Activated T-cell treated with anti-CD3 and anti-CD28 coated beads, Interleukin-2, amount 50 U/mL, for 1 hour (primary cell): ENCODE measurements around the gene LITAFD.

Source experiments
- DNase-seq: peaks from one replicate; pipeline ENCODE4 v3.0.0-alpha.2; 2020

Gene LITAFD

DNA sequence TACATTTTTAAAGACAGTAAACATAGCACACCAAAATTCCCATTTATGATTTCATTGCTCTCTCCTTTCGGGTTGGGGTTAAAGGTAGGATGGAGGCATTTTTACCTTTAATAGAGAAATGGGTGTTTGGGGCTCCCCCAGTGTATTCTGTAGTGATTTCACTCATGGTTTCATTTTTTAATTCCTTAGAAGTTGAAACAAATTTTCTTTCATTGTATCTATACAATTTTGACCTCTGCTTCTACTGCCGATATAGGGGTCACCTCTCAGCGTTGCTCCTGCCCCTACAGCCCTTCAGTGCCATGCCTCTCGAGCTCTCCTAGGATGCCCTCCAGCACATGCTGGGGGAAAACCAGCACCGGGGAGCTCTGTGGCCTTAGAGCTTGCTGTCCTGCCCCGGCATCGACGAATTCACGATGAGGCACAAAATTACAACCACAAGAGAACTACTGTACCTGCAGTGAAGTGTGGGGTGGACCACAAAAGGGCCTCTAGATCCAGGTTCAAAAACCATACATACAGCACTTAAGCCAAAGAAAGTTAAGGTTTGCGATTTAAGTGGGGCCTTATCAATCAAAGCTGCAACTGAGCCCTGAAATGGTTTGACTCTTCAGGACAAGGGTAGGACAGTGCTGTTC, 39.3 kb downstream of the LITAFD start:
- DNase-seq: no peak

DNA sequence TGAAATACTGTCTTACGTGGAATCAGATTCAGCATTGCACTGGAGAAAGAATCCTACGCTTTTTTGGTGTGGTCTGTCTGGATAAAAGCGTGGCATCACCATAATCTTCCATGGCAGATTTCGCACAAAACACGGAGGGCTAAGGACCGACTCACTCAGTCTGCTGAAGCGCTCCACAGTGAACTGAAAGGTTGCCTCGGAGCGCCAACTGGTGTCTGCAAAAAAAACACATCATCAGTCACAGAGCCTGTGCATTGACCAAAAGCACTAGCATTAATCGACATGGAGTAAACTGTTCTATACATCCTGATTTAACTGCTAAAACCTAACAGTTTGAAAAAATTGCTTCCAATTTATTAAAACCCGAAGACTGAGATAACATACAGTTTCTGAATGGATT, 41.0 kb downstream of the LITAFD start:
- DNase-seq: no peak

DNA sequence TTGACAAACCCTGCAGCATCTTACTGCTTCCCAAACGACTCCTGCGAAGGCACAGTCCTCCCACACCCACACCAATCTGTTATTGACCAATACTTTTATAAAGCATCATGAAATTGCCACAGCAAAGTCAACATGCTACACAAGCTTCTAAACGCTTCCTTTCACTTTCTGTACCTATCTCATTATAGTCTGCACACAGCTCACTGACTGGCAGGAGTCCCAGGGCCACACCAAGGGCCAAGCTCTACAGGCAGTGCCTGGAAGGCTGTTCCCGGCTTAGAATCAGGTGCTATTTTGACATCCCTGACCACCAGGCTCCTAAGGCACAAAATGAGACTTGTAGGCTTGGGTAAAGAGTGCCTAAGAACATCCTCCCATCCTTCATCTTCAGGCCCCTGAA, 42.1 kb downstream of the LITAFD start:
- DNase-seq: no peak

DNA sequence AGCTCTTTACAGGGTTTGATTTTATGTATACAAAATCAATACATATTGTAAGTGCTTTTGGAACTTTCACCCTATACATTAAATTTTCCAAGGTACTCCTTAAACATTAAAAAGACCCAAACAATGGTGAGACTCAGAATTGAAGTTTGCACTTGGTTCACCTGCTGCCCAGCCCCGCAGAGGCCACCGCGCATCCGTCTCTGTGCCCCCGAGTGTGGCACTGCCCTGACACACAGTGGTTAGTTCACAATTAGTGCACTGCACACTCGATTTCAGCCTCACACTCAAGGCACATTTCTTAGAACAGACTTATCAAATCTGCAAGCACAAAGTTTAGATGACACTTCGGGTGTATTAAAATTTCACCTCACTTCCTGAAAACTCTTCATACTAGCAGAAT, 43.3 kb downstream of the LITAFD start:
- no peak for DNase-seq

DNA sequence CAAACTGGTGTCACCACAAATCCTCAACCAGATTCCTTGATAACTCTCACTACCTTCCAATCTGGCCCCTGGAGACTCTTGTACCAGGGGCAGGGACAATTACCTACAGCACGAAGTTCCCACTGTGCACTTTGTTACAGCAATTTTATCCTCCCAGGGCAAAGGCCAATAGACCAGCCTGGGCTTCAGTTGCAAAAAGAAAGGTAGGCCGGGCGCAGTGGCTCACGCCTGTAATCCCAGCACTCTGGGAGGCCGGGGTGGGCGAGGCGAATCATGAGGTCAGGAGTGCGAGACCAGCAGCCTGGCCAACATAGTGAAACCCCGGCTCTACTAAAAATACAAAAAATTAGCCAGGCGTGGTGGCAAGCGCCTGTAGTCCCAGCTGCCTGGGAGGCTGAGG, 44.7 kb downstream of the LITAFD start:
- DNase-seq: no peak

DNA sequence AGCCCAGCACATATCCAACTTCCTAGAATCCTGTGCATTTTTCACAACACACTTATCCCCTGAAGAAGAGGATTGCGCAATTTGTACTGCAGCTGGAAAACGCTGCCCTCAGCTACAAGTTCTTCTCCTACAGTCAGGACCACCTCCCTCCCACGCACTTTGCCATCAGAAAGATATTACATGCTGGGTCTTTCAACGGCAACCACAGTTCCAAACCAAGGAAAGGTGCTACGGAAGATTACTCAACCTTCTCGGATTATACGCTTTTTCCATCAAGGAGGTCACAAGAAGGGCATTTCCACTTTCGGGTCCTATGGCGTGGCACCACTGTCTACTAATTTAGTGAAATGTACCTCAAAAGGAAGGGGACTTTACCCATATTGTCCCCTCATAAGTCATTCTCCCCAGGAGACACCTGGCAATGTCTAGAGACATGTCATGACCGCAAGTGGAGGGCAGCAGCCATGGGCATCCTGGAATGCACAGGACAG, 46.4 kb downstream of the LITAFD start:
- no peak for DNase-seq

DNA sequence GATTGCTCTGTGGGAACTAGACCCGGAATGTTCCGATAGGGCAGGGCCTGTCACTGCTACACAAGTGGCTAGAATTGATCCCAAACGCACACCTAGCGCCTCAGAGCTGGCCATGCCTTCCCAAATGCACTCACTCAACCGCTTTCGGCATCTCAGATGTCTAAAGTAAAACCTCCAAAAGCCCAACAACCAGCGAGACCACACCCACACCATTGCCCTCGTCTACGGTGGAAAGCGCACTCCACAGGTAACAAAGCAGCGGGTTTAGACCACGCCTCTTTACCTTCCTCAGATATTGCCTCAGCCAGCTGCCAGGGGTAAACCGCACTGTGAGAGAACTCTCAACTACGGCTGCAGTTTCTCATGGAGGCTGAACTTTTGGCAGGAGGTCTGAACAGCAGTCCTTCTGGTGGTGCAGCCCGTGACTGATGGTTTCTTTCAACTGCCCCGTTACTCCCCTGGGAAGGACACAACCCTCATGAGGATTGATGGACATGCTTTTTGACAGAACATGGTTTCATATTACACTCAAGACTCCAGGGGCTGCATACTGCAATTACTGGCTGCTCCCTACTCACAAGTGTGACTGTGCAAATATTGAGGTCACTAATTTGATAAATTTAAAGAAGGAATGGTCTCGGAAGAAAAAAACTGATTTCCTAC, 47.1 kb downstream of the LITAFD start:
- DNase-seq: no peak

DNA sequence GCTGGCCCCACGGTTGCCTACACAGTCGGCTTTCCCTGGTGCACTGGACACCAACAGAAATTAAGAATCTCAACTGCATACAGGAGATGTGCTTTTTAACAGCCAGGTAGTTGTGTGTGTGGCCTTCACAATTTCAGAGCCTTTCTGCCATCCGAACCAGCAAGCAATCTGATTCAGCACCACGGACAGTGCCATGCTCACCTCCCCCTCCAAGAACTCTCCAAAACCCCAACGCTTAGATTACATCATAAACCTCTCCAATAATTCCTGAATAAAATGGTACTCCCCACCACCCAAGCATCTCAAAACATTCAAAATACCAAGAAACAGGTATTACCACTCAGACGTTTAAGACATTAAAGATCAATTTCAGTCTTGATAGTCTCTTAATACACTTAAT, 49.7 kb downstream of the LITAFD start:
- peak; percentile 56 for DNase-seq

DNA sequence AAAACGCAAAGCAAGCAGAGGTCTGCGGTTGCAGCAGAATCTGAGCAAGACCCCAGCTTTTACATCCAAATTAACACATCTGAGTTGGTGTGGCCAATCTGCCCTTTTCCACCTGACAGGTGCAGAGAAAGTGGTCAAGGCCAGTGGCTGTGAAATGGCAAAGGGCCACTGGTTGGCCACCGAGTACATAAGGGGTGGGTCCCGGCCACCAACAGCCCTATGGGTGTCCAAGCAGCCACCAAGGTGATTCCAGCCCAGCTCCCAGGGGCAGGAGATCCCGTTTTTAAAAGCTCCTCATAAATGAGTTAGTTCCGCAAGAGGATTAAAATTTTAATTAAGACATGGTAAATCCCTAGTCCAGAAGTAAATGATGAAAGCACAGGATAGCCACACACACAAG, 52.5 kb downstream of the LITAFD start:
- DNase-seq: no peak
